GM04503 (cell line): ENCODE measurements around the gene RAP1B.

Source experiments
- DNase-seq: peaks from one replicate; pipeline ENCODE4 v3.0.0-alpha.2; 2012; ENCODE audit warnings: low read depth

Gene RAP1B

GRCh38 chr12:68610370-68611093, at the start of gene RAP1B:
Gene RAP1B (plus strand): TSS chr12:68610899. CDS start chr12:68648725, 37,826 bp downstream.
- no peak for DNase-seq

- no peak for DNase-seq
Observed at GRCh38 chr12:68561830-68562229, 48.9 kb upstream of the RAP1B start.

GRCh38 chr12:68564166-68564565, 46.5 kb upstream of the RAP1B start:
- DNase-seq = no peak

GRCh38 chr12:68565391-68565903, 45.3 kb upstream of the RAP1B start:
- DNase-seq = peak; percentile 99

GRCh38 chr12:68568922-68569569, 41.7 kb upstream of the RAP1B start:
- DNase-seq = no peak

GRCh38 chr12:68572661-68573060, 38.0 kb upstream of the RAP1B start:
- no peak for DNase-seq

GRCh38 chr12:68573406-68573805, 37.3 kb upstream of the RAP1B start:
- DNase-seq = no peak

- no peak for DNase-seq
Observed at GRCh38 chr12:68577949-68578348, 32.8 kb upstream of the RAP1B start.

- DNase-seq = no peak
Observed at GRCh38 chr12:68578765-68579164, 31.9 kb upstream of the RAP1B start.

GRCh38 chr12:68579254-68579653, 31.4 kb upstream of the RAP1B start:
- DNase-seq = no peak

GRCh38 chr12:68580911-68581310, 29.8 kb upstream of the RAP1B start:
- DNase-seq = no peak

- no peak for DNase-seq
Observed at GRCh38 chr12:68581926-68582325, 28.8 kb upstream of the RAP1B start.

GRCh38 chr12:68585966-68586365, 24.7 kb upstream of the RAP1B start:
- no peak for DNase-seq

GRCh38 chr12:68587448-68587873, 23.2 kb upstream of the RAP1B start:
- DNase-seq = no peak

- no peak for DNase-seq
Observed at GRCh38 chr12:68589194-68589593, 21.5 kb upstream of the RAP1B start.

GRCh38 chr12:68591734-68592418, 18.8 kb upstream of the RAP1B start:
- no peak for DNase-seq

GRCh38 chr12:68595241-68595640, 15.5 kb upstream of the RAP1B start:
- no peak for DNase-seq

GRCh38 chr12:68601767-68602166, 8.9 kb upstream of the RAP1B start:
- DNase-seq = no peak

GRCh38 chr12:68602720-68603119, 8.0 kb upstream of the RAP1B start:
- DNase-seq = no peak

GRCh38 chr12:68608191-68608590, 2.5 kb upstream of the RAP1B start:
- DNase-seq = no peak

- DNase-seq = no peak
Observed at GRCh38 chr12:68609998-68610369, 715 bp upstream of the RAP1B start.

GRCh38 chr12:68611094-68611805, 551 bp downstream of the RAP1B start:
- DNase-seq = no peak
